GM19452 (cell line): ENCODE data around the gene CD79B.
A peak's percentile ranks its signal among the peaks of the same experiment; 100 is the strongest.

Experiments
- ATAC-seq: cut with Tn5 transposase; IDR thresholded peaks from one replicate; pipeline ENCODE4 v1.9.1; 2021; ENCODE audit not compliant: unreplicated experiment

Gene CD79B

DNA sequence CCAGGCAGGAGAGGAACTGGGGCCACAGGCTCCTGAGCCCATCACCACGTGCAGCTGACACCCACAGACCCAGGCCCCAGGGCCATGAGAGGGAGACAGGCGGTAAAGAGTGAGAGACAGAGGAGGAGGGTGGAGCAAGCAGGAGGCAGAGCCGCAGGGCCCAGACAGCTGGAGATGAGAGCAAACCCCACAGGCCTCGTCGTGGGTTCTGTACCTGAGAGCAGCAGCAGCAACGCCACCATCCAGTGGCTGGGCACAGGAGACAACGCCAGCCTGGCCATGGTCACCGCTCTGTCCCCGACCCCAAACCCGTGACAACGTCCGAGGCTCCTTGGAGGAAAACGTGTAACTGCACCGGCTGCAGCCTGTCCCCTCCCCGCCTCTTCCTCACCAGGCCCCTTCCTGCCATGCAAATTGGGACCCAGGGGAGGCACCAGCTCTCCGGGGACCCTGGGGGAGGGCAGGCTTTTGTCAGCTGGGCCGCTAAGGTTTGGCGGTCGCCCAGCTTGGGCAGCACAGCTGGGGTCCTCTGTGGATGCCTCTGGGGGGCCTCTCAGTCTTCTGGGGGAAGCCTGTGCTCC, at the start of gene CD79B:
Gene CD79B (minus strand): TSS at position 351 of the 581 bp plus-strand sequence. CDS start 70 bp downstream, at position 281.
- peak; percentile 83 for ATAC-seq

DNA sequence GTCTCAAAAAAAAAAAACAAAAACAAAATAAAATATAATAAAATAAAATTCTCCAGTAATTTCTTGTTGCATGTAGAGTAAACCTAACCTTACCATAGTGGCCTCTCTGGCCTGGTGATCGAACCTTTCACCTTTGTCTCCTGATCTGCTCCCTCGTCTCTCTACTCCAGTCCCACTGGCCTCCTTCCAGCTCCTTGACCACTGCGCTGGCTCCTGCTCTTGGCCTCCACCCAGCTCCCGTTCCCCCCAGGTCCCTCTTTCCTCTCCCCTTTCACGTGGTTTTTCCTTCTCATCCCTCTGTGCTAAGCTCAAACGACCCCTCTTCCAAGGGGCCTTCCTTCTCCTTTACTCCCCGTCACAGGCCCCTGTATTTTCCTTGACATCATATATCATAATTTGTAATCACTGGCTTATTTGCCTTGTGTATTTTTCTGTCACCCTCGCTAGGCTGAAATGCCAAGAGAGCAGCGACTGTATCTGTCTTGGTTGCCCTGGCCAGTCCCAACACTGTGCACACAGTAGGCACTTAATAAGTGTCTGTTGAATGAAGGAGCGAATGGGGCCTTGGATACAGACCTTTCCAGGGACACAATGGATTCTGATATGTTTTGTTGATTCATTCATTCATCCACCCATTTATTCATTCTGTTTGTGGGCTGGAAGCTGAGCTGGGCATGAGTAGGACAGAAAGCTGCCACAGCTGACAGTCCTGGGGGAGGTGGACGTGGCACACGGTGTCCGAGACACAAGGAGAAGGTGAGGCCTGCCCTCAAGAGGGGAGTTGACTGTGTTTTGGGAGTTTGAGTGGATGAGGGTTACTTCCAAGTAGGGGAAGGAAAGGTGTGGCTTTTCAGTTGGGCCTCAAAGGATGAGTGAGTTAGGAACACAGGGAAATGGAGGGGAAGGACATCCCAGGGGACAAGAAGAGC, 46.4 kb upstream of the CD79B start:
- ATAC-seq: no peak

DNA sequence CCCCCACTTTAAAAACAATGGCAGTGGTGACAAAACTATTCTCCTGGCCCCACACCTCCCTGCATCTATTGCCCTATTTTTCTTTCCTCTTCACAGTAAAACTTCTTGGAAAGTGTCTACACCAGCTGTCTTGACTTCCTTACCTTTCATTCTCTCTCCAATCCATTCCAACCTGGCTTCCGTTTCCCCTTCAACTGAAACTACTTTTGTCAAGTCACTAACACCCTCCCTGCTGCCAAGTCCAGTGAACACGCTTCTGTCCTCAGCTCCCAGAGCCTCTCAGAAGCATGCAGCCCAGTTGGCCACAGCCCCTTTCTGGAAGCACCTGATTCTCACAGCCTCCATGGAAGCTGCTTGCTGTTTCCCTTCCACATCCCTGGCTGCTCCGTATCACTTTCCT, 44.6 kb upstream of the CD79B start:
- no peak for ATAC-seq

GRCh38 chr17:63975541-63976092, 43.5 kb upstream of the CD79B start:
- ATAC-seq: no peak

DNA sequence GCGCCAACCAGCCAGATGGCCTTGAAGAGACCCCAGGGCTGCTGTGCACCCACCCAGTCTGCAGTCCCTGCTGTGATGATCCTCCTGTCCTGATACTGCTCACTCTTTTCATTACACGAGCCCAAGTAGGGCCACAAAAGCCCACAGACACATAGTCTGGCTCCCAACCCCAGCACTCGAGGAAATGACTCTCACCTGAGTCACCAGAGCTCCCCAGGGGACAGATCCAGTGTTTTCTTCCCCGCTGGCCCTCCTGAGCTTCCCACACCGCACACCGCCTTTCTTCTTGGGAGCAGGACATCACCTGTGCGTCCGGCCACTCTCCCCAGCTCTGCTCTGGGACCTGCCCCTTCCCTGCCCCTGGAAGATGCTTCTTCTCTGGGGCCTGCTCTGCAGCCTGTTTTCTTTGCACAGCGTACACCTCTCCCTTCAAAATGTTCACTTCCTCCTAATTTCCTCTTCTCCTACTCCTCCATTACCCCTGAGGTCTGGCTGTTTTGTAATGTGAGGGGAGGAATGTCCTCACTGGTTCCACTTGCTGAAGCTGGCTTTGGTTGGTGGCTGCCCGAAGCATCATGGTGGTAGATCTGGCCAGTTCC, 42.6 kb upstream of the CD79B start:
- ATAC-seq: no peak

GRCh38 chr17:63973930-63974593, 41.9 kb upstream of the CD79B start:
- no peak for ATAC-seq

DNA sequence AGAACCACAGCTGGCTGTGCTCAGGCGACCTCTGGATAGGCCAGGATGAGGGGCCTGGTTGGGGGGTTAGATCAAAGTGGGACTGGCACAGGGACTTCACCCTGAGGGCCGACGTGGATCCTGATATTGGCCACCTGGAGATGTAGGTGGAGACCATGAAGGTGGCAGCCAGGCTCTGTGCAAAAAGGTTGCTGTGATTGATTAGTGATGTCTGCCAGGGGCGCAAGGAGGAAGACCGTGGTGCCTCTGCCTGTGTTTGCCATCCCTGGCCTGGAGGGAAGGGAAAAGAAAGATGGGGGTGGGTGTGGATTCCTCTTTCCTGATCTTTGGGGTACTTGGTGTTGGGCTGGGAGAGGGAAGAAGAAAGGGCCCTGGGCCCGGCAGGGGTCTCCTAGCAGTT, 41.1 kb upstream of the CD79B start:
- no peak for ATAC-seq

GRCh38 chr17:63972796-63973195, 40.7 kb upstream of the CD79B start, which contains the start of gene SCN4A:
Gene SCN4A, minus strand, starts transcription at chr17:63972918. Its CDS starts 77 bp downstream, at chr17:63972841.
- no peak for ATAC-seq

DNA sequence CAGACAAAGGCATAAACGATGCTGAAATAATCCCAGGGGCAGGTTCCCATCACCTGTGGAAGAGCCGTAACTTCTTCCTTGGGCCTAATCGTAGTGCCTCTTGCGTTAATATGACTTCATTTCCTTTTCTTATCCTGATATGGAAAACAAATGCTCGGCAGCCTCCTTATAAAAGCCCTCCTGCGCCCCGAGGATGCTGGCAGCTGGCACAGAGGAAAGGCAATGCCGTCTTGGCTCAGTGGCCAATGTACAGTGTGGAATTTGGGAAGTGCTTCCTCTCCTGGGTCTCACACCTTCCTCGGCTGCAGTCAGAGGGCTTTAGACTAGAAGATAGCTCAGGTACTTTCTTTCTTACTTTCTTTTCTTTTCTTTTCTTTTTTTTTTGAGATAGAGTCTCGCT, 37.1 kb upstream of the CD79B start:
- no peak for ATAC-seq

DNA sequence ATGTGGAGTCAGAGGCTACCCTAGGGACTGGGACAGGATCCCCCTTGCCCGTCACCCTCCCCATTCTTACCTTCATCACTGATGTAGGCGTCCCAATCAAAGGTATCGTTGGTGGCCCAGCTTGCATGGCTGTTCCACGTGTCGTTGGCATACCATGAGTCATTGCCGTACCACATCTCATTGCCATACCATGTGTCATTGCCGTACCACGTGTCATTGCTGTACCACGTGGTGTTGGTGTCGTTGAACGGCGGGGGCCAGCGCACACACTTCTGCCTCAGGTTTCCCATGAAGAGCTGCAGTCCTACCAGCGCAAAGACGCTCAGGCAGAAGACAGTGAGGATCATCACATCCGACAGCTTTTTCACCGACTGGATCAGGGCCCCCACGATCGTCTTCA, 35.8 kb upstream of the CD79B start:
- no peak for ATAC-seq

- ATAC-seq: peak; percentile 66
These were observed 34.6 kb upstream of the CD79B start for GRCh38 chr17:63966646-63967264.

DNA sequence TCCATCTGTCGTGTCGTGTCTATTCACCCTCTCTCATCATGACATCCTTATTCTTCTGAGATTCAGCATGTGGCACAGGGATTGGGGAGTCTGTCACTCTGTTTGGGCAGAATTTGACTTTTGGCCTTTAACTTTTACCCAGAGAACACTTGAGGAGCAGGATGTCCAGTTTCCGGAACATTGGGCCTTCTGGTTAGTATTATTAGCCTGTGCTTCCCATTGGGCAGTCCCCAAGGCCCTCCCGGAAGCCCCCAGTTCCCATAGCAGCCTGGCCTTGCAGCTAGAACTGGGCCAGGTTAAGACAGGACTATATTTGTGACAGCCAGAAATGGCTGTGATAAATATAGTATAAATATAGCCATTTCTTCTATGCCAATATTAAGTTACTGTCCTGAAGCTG, 31.0 kb upstream of the CD79B start:
- ATAC-seq: no peak

- ATAC-seq: no peak
These were observed 30.2 kb upstream of the CD79B start for GRCh38 chr17:63962298-63962744.

DNA sequence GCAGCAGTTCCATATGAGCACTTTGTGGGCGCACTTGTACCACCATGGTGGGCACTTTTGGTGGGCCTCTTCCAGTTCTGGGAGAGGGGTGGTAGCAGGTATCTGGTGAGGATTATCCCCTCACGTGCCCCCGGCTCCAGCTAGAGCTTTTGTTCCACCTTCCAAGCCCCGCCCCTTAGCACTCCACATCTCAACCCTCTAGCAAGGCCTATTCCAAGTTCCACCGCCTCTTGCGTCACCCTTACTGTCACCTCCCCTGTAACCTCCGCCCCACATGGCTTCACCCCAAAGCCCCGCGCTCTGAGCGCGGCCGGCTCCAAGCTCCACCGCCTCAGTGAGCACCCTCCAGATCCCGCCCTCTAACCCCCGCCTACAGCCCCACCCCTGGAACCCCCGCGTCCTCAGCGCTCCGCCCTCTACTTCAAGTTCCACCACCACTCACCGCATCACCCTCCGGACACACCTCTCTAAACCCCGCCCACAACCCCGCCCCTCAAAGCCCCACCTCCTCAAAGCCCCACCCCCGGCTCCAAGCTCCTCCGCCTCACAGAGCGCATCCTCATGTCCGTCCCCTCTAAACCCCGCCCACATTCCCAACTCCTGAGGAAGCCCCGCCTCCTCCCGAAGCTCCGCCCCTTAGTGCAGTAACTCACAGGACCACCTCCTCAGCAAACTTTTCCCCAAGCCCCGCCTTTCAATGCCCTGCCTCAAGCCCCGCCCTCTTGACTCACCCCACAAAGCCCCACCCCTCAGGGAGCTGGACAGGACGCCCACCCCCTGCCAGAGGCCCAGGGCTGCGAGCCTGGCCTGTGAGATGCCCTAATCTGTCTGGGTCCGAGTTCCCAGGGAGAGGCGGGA, 29.5 kb upstream of the CD79B start:
- no peak for ATAC-seq

DNA sequence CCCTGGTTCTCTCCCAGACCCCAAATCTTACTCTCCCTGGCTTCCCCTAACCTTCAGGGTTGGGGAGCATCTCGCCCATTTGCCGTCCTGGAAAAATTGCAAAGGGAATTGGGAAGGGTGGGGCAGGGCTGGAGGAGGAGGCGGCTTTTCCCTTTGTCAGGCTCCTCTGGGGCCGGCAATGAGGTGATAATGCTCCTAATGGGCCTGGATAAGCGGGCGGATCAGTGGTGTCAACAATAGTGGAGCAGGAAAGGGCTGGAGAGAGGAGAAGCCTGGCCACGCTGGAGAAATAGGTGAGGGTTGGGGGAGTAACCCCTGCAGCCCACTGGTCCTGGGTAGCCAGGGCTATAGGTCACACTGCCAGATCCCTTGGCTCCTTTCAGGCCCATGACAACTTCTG, 28.3 kb upstream of the CD79B start:
- ATAC-seq: no peak

- no peak for ATAC-seq
These were observed 27.9 kb upstream of the CD79B start for GRCh38 chr17:63960006-63960405.

DNA sequence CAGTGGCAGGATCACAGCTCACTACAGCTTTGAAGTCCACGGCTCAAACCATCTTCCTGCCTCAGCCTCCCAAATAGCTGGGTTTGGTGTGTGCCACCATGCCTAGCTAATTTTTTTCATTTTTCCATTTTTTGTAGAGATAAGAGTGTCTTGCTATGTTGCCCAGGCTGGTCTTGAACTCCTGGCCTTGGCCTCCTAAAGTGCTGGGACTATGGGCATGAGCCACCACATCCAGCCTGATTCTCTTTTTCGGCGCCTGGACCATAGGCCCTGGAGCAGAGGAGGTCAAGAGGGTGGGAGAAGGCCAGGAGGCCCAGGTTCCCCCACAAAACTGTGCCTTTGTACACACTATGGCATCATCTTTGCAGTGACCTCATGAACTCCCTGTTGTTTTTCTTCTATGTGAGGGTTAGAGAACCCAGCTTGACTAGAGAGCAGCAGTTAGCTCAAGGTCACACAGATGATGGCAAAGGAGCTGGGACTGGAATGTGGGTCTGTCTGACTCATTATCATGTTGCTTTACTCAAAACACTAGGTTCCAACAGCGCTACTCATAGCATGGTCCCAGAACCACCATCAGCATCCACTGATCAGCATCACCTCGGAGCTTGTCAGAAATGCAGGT, 24.3 kb upstream of the CD79B start:
- no peak for ATAC-seq

- ATAC-seq: no peak
These were observed 23.7 kb upstream of the CD79B start for GRCh38 chr17:63955791-63956190.

GRCh38 chr17:63955232-63955631, 23.1 kb upstream of the CD79B start:
- no peak for ATAC-seq
